Mammary epithelial cell (primary cell): Measurements from ENCODE around the gene S1PR4.
A peak's percentile ranks its signal among the peaks of the same experiment; 100 is the strongest.

Experiments
- EZH2 ChIP-seq: IDR thresholded peaks from 2 replicates; pipeline ENCODE4 v1.6.1; 2012; ENCODE audit warnings: low read length, inconsistent platforms, borderline replicate concordance
- TF ChIP-seq, protein P1 (sequence below), 2 donors: IDR thresholded peaks in 1 of 2; conservative IDR thresholded peaks in 1 of 2; 2 replicates each; pipeline ENCODE4 v1.5.1; 2011 to 2012; ENCODE audit warnings: inconsistent platforms in 2 of 2, low read length in 2 of 2, mild to moderate bottlenecking in 2 of 2, control low read depth in 1 of 2, low read depth in 1 of 2; ENCODE audit not compliant: insufficient read depth in 1 of 2; ENCODE audit errors: extremely low read depth in 1 of 2

DNA sequence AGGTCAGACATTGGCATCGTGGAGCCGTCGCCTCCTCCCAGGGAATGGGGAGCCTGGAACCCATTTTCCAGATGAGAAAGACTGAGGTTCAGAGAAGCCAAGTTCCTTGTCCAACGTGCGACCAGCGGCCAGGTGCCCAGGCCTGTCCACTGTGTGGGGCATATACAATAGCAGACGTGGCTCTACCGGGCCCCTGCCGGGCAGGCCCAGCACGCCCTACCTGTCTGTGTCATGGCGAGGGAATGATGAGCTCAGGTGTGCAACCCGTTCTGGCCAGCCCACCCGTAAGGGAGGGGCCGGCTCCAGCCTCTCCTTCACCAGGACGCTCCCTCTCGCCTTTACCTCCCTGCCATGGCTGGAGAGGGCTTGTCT lies 41.9 kb upstream of the S1PR4 start:
- TF ChIP-seq, protein P1, sequence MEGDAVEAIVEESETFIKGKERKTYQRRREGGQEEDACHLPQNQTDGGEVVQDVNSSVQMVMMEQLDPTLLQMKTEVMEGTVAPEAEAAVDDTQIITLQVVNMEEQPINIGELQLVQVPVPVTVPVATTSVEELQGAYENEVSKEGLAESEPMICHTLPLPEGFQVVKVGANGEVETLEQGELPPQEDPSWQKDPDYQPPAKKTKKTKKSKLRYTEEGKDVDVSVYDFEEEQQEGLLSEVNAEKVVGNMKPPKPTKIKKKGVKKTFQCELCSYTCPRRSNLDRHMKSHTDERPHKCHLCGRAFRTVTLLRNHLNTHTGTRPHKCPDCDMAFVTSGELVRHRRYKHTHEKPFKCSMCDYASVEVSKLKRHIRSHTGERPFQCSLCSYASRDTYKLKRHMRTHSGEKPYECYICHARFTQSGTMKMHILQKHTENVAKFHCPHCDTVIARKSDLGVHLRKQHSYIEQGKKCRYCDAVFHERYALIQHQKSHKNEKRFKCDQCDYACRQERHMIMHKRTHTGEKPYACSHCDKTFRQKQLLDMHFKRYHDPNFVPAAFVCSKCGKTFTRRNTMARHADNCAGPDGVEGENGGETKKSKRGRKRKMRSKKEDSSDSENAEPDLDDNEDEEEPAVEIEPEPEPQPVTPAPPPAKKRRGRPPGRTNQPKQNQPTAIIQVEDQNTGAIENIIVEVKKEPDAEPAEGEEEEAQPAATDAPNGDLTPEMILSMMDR (conservative IDR thresholded peaks at IDR 0.05 in 1 of 2, IDR thresholded peaks at IDR 0.05 in 1 of 2; ENCODE audit: extremely low read depth in 1 of 2, insufficient read depth in 1 of 2, low read depth in 1 of 2, low read length in 2 of 2) = peak in 1 of 2 donors; percentile 7
- no peak for TF ChIP-seq EZH2
